ENCODE data around the gene MAP6.
A peak's percentile ranks its signal among the peaks of the same experiment; 100 is the strongest.

MAP6 gene

DNA sequence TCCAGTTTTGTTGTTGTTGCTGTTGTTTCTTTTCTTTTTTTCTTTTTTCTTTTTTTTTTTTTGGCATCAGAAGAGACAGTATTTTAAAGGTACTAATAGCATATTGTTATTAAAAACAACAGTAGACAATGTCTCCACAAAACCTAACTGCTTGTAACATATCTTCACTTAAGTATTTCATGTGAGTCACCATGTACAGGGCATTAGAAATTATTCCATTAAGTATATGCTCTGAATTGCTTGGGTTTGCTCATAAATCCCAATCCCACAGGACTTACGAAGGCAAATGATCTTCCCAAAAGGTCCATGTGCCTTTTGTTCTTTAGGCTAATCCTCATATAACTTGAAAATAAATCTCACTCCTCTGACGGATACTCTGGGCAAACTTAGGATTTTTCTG lies 35.9 kb downstream of the MAP6 start:
- TF ChIP-seq, protein P1, sequence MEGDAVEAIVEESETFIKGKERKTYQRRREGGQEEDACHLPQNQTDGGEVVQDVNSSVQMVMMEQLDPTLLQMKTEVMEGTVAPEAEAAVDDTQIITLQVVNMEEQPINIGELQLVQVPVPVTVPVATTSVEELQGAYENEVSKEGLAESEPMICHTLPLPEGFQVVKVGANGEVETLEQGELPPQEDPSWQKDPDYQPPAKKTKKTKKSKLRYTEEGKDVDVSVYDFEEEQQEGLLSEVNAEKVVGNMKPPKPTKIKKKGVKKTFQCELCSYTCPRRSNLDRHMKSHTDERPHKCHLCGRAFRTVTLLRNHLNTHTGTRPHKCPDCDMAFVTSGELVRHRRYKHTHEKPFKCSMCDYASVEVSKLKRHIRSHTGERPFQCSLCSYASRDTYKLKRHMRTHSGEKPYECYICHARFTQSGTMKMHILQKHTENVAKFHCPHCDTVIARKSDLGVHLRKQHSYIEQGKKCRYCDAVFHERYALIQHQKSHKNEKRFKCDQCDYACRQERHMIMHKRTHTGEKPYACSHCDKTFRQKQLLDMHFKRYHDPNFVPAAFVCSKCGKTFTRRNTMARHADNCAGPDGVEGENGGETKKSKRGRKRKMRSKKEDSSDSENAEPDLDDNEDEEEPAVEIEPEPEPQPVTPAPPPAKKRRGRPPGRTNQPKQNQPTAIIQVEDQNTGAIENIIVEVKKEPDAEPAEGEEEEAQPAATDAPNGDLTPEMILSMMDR (IDR thresholded peaks at IDR 0.05; ENCODE audit: low read length, missing control alignments), result no peak
- H3K4me3 ChIP-seq (replicated peaks; ENCODE audit: low read depth, low read length), result no peak overlapping the region
- DNase-seq (ENCODE audit: low read depth), result no peak

DNA sequence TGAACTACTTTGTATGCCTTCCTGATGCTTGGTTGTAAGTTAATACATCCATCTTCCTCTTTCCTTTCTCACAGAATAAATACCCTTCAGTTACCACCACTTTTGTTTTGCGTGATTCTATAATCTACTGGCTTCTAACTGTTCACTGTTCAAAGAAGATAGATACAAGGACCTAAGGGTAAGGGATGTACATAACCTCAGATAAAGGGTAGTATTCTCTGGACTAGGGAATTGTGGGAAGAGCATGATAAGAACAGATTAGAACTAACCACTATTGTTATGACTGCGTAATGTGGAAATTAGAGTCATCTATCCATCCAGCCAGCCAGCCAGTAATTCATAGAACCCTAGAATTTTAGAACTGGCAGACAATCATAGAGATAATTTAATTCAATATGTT lies 36.4 kb downstream of the MAP6 start:
- TF ChIP-seq, protein P1 (IDR thresholded peaks at IDR 0.05; ENCODE audit: low read length, missing control alignments), result no peak

DNA sequence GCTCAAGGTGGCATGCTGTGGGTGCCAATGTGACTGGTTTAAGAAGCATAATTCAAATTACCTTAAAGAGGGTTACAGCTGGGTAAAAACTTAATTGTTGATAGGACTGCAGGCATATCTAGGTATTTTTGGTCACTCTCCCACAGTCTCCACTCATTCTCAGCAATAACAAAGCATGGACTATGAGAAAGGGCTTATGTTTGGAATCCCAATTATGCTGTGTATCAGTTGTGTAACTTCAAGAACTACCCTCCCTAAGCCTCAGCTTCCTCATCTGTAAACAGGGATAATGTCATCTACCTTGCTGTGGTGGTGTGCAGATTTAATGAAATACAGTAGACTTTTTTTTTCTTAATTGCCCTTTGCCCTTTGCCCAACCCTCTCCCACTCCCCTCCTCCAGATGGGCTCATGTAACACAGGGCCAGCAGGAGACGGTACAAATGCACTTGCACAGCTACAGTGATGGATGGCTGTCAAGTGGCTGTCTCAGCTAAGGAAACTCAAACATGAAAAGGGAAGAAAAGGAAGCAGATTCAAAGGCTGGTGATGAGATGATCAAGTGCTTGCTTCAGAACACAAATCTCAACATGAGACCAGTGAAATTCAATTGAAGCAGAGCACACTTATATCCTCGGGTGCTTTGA lies 37.6 kb downstream of the MAP6 start:
- TF ChIP-seq, protein P1 (IDR thresholded peaks at IDR 0.05; ENCODE audit: low read length, missing control alignments), result no peak
- no peak for DNase-seq (ENCODE audit: low read depth)
- no peak overlapping the region for H3K4me3 ChIP-seq (replicated peaks; ENCODE audit: low read depth, low read length)

More for the DNA sequence above, 36.4 kb downstream of the MAP6 start:
- no peak for DNase-seq (ENCODE audit: low read depth)
- no peak overlapping the region for H3K4me3 ChIP-seq (replicated peaks; ENCODE audit: low read depth, low read length)

DNA sequence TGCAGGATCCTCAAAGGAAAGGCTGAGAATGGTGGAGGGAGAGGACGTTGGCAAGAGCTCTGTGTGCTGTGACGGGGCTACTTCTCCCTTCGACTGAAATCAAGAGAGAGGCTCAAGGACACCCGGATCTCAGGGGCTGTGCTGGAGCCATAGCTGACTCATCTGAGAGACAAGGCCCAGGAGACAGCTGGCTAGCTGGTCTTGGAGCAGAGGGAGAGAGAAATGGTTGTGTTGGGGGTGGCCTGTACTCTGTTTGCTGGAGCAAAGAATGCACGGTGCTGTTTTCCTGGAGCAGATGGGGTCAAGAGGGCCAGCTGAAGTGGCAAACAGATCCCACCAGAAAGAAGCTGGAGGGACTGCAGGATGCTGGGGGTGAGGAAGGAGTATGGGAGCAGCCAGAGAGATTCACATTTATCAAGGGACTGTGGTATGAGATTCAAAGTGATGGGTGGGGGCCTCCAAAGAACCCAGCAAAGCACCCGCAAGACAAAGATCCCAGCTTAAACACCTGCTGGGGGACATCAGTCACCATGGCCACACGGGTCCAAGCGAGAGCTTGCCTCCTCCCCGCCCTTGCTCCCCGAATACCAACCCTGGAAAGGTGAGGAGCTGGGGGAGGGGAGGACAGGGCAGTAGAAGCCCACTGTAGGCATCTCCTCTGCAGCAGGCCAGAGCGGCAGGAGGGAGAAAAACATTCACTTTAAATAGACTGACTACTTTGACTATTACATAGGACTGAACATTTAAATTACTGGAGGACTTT lies 40.8 kb downstream of the MAP6 start:
- peak; percentile 45 for DNase-seq (ENCODE audit: low read depth)
- H3K4me3 ChIP-seq (replicated peaks; ENCODE audit: low read depth, low read length), result no peak overlapping the region
- TF ChIP-seq, protein P1 (IDR thresholded peaks at IDR 0.05; ENCODE audit: low read length, missing control alignments), result no peak

DNA sequence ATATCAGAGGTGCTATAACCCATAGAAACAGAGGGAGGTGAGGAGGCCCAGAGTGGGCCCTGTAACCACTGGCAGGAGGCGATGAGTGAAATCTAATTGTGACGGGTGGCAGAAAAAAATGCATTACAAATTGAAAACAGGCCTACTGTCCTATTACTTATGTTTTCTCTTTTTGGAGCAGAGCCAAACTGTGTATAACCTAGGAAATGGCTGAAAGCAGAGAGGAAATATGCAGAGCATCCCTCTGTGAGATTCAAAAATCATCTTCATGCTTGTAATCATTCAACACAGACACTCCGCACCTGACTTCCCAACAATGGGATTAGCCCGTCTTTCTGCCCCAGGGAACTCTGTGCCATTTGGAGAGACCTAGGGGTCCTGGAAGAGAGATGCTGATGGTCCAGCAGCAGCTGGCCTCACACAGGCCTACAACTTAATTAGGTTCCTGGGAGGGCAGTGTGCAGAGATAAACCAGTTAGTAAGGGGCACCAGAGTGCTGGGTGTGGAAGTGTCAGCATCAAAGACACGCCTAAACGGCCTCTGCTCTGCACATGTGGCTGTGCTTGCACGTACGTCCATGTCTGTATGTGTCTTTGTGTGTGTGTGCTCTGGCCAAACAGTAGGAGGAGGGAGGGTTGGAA lies 41.8 kb downstream of the MAP6 start:
- no peak overlapping the region for H3K4me3 ChIP-seq (replicated peaks; ENCODE audit: low read depth, low read length)
- TF ChIP-seq, protein P1 (IDR thresholded peaks at IDR 0.05; ENCODE audit: low read length, missing control alignments), result no peak
- DNase-seq (ENCODE audit: low read depth), result no peak

DNA sequence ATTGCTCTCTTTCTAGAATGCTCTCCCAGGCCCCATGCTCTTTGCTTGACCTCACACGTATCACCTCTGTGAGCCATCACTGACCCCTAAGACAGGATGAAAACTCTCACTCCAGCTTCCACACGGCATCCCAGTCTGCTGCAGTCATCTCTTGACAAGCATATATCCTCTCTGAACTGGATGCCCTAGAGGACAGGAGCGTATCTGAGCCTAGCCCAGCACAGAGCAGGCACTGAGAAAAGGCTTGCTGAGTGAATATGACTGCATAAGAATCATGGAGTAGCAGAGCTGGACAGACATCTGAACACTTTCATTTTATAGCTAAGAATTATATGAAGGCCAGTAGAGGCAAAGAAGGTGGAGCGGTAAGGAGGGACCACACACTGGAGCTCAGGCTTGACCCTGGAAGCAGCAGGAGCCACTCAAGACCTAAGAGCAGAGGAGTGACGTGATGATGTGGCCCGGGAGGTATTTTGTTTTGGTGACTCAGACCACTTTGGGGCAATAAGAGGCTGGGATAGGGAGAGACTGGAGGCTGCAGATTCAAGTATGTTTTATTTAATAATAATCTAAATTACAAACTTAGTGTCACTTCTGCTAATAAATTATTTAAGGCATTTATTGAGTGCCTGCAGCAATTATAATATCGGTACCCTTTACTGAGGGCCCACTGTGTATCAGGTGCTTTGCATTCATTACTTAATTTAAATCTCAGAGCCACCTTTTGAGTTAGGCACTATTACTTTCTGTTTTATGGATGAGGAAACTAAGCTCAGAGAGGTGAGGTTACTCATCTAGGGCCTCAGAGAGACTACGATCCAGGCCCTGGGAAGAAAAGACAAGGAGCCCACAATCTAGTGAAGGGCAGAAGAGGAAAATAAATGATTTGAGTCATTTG lies 42.6 kb downstream of the MAP6 start:
- DNase-seq (ENCODE audit: low read depth), result peak; percentile 77
- no peak overlapping the region for H3K4me3 ChIP-seq (replicated peaks; ENCODE audit: low read depth, low read length)
- TF ChIP-seq, protein P1 (IDR thresholded peaks at IDR 0.05; ENCODE audit: low read length, missing control alignments), result no peak

Data from fibroblast of pulmonary artery (primary cell).